GM18499 (cell line): ENCODE results near the gene ATP6V1G1.

ENCODE experiments used
- ATAC-seq: cut with Tn5 transposase; IDR thresholded peaks from one replicate; pipeline ENCODE4 v1.9.1; 2021; ENCODE audit warnings: moderate number of reproducible peaks; ENCODE audit not compliant: insufficient read depth, unreplicated experiment

ATP6V1G1 gene

DNA sequence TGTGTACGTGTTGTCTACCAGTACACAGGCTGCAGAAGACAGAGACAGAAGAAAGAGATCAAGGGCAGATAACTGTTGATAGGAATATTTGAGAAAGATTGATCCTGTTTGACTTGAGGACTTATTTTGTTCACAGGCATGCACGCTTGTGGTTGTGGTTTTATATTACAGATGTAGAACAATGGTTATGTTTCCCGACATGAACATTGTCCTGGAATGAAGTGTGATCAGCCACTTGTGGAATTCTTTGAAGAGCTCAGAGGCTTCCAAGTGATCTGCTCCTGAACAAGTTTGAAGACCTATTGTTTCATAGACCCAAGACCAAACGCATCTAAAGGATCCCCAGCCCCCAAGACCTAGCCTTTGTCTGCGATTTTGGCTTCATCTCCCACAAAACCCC, 56.3 kb downstream of the ATP6V1G1 start:
- ATAC-seq, result no peak
